Stimulated activated CD4-positive, alpha-beta T cell treated with anti-CD3 and anti-CD28 coated beads, Interleukin-12 subunit alpha, Interleukin-12 subunit beta, amount 100 ng/mL, for 48 hours (primary cell): ENCODE data around the gene TRPM2.
"Not testable (repeated sequence)": the region's sequence is repeated elsewhere in the genome, so short reads cannot be mapped to it uniquely, and the experiment has no call there.

Source experiments
- DNase-seq, 3 donors: peaks; one replicate each; pipeline ENCODE4 v3.0.0-alpha.2; 2020; ENCODE audit warnings: low read depth in 2 of 3, low spot score in 1 of 3

TRPM2 gene

GRCh38 chr21:44333509-44334328 is 19.7 kb upstream of the TRPM2 start:
- DNase-seq, result no peak

GRCh38 chr21:44334329-44335030 is 18.9 kb upstream of the TRPM2 start:
- DNase-seq, result no peak

DNA sequence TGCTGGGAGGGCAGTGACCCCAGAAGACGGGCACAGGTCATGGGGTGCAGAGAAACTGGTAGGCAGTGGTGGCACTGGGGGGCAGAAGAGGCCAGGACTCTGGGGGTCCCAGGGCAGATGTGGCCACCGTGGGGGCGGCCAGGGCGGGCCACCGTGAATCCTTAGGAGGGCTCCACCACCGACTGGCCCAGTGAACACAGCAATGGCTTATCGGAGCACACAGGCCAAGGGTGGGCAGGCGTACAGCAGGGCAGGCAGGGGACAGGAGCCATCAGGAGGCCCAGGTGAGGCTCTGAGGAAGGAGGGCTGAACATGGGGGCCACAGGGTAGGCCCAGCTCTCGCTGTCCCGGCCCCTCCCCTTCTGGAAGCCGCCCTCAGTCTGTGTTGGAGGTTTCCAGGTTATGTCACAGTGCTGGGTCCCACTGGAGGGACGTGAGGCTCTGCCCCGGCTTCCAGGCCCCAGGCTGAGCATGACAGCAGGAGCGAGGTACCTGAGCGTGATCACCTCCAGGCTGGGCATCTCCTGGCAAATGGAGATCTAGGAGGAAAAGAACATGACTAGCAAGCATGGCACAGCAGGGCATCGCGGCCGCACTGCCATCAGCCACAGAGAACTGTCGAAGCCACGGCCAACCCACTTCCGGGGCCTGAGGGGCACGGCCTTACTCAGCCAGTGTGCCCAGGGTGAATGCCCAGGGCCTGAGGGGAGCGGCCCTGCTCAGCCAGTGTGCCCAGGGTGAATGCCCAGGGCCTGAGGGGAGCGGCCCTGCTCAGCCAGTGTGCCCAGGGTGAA is 18.0 kb upstream of the TRPM2 start:
- DNase-seq, result no peak

DNA sequence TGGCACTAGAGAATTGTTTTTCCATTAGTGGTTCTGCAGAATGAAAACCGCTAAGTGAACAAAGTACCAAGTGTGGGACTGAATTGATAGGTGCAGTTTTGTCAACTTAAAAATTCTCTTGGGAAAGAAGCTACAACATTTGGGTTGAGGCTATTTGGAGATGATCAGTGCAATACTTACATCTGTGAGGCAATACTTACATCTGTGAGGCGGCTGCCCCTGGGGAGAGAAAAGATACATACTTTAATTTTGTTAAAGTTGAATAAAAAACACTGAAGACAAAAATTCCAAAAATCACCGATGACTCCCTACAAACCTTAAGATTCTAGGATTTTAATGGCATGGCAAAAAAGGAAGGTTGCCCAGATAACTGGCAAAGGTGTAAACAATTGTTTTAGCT is 16.0 kb upstream of the TRPM2 start:
- no peak for DNase-seq

DNA sequence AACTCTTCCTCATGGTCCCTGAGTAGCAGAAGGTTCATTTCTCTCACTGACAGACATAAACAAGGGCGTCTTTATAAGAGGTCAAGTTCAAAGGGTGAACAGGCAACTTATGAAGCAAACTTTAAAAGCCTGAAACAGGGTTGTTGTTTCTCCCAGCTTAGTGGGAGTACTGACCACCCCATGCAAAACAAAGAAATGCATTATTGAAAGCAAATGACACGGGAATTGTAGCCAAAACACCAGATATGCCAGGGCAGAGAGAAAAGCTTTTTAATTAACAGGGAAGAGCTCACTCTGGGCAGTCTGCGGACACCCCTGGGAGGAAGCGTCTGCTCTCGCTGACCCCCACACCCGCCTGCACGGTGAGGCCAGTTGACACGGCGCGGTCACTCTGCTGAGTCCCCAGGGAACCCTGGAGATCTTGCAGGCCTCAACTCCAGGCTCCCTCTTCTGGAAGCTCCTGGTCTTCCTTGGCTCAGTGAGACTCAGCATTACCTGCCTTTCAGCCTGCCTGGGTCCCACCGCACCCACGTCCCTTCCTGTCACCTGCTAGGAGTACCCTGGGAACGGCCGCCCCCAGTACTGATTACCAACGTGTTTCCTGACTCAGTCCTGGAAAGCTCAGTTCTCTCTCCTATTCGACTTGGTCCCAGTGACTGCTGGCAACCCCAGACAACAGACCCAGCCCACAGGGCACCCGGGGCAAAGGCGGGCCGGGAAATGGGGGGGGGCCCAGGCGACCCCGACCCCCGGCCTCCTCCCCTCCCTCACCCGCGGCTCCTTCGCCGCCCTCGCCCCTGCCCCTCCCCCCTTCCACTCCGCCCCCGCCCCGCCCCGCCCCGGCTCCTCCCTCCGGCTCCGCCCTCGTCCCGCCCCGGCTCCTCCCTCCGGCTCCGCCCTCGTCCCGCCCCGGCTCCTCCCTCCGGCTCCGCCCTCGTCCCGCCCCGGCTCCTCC is 15.2 kb upstream of the TRPM2 start:
- no peak for DNase-seq

DNA sequence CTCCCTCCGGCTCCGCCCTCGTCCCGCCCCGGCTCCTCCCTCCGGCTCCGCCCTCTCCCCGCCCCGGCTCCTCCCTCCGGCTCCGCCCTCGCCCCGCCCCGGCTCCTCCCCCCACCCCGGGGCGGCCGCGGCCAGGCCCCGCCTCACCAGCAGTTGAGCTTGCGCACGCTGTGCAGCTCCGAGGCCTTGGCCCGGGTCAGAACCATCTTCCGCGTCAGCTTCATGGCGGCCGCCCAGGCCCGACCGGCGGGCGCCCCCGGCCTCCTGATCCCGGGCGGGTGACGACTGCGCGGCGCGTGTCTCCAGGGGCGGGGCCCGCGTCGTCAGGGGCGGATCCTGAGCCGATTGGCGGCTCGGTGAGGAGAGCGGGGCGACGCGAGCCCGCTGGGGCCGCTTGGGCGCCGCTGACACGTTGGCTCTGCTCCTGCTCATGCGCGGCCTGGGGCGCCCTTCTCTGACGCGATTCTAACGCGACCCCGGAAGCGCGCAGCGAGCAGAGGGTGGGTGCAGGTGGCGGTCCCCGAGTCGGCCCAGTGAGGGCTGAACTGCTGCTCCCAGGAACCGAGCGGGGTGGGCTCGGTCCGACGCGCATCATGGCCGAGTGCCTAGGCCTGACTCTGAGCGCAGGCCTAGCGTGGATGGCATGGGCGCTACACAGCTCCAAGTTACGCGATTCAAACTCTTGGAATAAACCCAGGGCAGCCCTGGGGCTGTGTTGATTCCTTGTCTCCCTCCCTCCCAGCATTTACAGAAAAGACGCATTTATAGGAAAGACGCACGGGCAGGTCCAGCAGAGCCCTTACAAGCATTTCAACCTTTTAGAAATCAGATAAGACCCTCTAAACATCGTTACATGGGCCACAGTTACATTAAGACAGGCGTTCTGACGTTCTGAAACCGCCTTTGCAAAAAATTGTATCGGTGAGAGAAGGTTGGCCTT is 14.2 kb upstream of the TRPM2 start, which contains the start of gene CFAP410:
TSS of gene CFAP410 (minus strand) at position 420 of the 940 bp plus-strand sequence. CDS start at position 224, 196 bp downstream.
- peak; percentile 89 to 90 (median 90) for DNase-seq

DNA sequence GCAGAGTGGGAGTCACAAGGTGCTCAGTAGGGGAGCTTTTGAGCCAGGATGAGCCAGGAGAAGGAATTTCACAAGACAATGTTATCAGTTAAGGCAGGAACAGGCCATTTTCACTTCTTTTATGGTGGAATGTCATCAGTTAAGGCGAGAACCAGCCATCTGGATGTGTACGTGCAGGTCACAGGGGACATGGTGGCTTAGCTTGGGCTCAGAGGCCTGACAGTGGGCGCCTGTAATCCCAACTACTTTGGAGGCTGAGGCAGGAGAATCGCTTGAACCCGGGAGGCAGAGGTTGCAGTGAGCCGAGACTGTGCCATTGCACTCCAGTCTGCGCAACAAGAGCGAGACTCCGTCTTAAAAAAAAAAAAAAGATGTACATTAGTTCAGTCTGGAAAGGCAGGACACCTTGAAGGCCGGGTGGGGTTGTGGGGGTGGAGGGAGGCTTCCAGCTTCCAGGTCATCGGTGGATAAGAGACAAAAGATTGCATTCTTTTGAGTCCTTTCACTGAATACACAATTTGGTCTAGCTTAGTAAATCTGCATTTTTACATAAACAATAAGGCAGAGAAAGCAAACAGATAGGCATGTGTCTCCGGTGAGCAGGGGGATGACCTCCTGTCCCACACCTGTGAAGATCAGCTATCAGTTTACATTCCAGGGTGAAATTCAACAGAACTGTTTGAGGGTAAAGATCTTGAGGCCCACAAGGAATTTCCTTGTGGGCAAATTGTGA is 11.5 kb upstream of the TRPM2 start:
- not testable (repeated sequence) for DNase-seq

- not testable (repeated sequence) for DNase-seq
These were observed 10.4 kb upstream of the TRPM2 start for GRCh38 chr21:44342981-44343380.

DNA sequence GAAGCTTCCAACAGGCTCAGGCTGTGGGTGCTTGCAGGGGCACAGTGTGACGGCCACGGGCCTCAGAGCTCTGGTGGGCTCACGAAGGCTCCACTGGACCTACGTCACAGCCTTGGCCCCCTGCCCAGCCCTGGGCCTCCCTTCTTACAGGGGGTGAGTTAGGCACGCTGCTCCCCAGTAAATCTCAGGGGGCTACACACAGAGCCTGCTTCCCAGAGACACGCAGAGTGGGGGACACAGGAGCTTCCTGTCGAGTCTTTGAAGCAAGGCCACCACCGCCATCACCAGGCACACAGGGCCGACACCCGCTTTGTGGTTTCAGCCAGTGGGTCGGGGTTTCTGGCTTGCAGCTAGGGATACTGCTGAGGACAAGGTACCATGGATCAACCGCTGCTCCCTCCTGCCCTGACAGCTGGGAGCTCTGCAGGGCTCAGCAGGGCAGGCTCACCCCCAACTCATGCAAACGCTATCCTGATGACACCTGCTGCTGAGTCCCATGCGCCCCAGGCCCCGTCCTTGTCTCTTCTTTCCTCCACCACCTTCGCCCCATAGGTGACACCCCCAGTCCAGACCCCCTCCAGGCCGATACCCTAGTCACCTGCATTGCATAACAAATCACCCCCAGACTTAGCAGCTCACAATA is 8.8 kb upstream of the TRPM2 start:
- no peak for DNase-seq

DNA sequence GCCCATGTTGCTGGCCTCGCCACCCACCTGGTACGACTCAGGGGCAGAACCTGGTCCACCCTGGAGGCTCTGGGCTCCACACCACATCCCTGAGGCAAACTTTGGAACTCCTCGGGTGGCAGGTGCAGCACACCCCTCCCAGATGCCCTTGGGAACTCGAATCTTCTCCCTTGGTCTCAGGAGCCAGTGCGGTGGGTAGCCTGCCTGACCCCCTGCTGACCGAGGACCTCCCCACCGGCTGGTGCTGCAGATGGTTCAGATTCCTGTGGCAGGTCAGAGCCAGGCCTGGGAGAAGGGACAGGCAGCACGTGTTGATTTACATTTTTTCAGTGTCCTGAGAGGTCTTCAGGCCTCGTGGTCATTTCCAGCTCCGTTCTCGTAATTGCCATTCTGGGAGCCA is 7.9 kb upstream of the TRPM2 start:
- no peak for DNase-seq

- DNase-seq, result no peak
These were observed 5.4 kb upstream of the TRPM2 start for GRCh38 chr21:44347911-44348451.

- no peak for DNase-seq
These were observed 4.6 kb upstream of the TRPM2 start for GRCh38 chr21:44348861-44349260.

- no peak for DNase-seq
These were observed 4.0 kb upstream of the TRPM2 start for GRCh38 chr21:44349416-44349846.

GRCh38 chr21:44349847-44350772 is 3.3 kb upstream of the TRPM2 start:
- no peak for DNase-seq

DNA sequence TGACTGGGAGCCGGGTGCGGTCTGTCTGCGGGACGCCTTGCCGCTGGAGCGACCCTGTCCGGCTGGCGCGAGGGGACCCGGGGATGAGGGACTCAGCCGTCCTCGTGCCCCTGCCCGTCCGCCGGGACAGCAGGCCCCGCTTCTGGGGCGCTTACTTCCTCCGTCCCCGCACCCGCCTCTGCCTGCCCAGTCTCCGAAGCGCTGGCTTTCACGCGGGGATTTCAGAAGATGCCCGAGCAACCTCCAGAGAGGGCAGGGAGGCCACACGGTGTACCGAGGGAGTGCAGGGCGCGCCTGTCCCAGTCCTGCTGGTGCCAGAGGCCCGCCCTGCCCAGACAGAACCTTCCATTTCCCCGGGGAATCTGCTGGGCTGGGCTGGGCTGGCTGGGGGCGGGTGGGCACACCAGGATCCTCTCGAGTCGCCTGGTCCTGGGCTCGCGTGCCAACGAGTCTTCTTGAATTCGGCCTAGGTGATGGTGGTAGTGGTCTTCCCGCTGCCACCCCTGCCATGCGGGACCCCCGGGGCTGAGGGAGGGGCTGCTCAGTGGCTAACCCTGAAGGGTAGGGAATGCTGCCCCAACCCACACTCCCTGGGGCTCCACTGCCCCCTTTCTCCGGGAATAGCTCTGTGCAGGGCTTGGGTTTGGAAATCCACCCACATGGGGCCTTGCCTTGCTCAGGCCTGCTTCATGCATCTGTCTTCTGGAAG is 2.5 kb upstream of the TRPM2 start:
- no peak for DNase-seq
